Glomerular endothelial cell (primary cell): Measurements from ENCODE around the gene LINC00305. TPM values are rescaled to one million over a fixed set of nuclear protein-coding genes. Genes with fewer than 3 reads are reported as not detected.

ENCODE experiments used
- DNase-seq: peaks from one replicate; pipeline ENCODE4 v3.0.0-alpha.2; 2011; ENCODE audit warnings: low read depth, low spot score; ENCODE audit errors: extremely low read depth
- total RNA-seq: library from RNA; depleted of rRNA; stranded (reverse); fragments of >200 nt; gene quantifications from 2 replicates; pipeline ENCODE4 v1.2.3, GENCODE V29; 2015

LINC00305 gene
- total RNA-seq, 1 donor from 2014 or later: not detected

DNA sequence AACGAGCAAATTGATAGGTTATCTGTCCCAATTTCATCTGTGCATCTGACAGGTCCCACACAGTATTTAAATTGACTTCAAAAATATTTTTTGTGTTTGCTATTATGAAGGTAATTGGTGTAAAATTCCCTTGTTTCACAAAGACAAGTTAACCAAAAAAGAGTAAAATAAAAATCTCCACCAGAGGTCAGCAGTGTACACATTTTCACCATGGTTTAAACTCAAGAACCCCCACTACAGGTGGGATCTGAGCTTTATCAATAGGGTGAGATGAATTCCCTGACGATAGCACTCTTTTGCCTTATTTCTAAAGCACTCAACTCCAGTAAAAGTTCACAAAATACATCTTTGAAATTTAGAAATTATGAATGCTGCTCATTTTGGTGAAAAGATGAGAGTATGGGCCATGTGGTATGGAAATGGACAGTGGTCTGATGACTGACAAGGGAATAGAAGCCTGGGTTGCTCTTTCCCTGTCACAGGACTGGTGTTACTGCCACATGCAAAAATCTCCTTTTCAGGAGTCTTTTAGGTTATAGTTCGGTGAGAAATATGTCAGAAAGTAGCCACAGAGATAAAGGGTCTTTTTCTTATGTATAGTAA, 111.0 kb downstream of the LINC00305 start:
- no peak for DNase-seq

DNA sequence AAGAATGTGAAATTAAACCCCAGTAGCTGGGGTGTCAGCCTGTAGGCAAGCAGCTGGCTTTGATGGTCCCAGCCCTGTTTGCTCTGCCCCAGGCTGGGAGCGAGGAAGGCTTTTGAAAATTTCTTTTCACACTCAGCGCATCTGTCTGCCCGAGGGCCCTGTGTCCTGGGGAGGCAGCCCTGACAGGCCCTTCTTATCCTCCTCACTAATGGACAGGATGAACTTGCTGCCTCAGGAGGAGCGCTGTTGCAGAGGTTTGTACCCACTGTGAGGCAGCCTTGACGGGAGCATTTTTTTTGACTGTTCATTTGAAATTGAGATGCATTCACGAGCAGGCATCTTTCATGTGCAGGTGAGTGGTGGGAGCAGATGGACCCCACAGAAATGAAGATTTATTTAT, 116.6 kb downstream of the LINC00305 start:
- DNase-seq: no peak

DNA sequence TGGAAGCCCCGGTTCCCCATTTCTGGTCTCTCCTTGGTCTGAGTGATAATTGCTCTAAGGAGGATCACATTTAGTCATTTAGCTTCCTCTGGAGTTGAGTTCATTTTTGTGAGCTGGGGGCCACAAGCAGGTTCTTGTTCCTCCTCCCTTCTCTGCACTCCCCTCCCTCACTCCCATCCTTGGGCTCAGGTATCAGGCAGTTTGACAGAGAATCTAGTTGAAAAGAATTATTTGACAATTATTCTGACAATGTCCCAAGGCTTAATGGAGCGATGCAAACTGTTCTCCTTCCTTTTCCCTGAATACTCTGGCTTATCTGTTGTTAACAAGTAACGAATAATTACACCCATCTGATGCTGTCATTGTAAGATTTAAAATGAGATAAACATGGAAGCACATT, 117.5 kb downstream of the LINC00305 start:
- DNase-seq: no peak

Other genes with a start within 250 kb of the LINC00305 start
- not detected in 2 replicates for gene SERPINB10, start 241.1 kb downstream of the LINC00305 start, total RNA-seq
- 0.41 TPM in 1 of 2 replicates, not detected in the other for gene HMSD, start 199.8 kb downstream of the LINC00305 start, total RNA-seq
- gene SERPINB8, start 179.0 kb downstream of the LINC00305 start, total RNA-seq: 18.3 and 21.0 TPM in 2 replicates